NCI-H510A (cell line): ENCODE data around the gene RNPEPL1.

Experiments
- DNase-seq: peaks from one replicate; lab custom pipeline; 2025; lab: John Stamatoyannopoulos, UW

Gene RNPEPL1

DNA sequence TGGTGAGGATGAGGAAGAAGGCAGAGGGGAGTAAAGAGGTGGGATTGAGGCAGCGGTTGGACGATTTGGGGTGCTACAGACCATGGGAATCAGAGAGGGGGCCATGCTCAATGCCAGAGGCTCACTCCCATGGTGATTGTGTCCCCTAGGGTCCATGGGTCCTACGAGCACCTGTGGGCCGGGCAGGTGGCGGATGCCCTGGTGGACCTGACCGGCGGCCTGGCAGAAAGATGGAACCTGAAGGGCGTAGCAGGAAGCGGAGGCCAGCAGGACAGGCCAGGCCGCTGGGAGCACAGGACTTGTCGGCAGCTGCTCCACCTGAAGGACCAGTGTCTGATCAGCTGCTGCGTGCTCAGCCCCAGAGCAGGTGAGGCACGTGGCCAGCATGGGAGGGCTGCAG is 23.5 kb downstream of the RNPEPL1 start:
- no peak for DNase-seq

DNA sequence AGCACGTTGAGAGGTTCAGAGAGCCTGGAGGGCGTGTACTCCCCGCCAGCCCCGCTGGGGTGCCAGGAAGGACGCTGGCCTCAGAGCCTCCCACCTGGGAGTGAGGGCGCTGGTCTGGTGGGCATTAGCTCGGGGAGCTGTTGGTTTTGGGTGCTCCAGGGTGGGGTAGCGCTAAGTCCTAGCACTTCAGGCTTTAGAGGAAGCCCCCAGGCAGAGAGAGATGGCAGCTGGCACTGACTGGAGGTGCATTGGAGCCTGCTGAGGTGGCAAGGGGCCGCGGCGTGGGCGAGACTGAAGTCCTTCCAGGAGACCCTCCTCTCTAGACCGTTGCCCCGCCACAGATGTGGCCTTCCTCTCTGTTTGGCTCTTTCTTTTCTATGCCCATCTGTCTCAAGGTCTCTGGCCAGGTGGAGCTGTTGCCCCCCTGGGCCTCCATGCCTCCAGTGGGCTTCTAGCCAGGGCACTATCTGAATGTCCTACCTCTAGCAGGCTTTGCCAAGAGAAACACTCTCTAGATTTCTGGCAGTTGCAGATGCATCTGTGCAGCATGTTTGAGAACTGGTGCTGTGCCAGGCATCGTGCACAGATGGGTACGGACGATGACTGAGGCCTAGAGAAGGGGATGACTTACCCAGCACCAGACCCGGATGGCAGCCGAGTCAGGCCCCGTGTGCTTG is 24.9 kb downstream of the RNPEPL1 start:
- no peak for DNase-seq

DNA sequence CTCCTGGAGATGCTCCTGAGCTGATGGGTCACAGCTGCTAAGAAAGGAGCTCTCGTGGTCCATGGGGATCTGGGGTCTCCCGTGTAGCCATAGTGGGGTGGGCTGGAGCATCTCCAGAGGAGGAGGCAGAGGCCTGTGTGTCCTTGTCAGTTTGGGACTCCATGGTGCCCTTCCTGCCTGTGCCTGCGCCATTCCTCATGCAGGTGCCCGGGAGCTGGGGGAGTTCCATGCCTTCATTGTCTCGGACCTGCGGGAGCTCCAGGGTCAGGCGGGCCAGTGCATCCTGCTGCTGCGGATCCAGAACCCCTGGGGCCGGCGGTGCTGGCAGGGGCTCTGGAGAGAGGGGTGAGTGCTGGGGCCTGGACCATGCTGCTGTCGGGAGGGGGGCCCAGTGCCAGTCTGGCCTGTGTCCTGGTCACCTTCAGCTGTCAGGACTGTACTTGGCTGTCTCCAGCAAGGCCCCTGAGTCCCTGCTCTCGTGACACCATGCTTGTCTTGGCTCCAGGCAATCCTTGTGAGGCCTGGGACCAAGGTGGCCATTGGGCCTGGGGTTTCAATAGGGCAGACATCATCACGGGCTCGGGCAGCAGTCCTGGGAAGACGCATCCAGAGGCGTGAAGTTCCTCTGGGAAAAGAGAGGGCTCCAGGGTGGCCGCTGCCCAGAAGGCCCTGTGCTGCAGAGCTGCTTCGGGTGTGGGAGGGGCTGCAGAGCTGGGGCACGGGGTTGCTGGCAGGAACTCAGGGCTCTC is 25.6 kb downstream of the RNPEPL1 start:
- DNase-seq: no peak

DNA sequence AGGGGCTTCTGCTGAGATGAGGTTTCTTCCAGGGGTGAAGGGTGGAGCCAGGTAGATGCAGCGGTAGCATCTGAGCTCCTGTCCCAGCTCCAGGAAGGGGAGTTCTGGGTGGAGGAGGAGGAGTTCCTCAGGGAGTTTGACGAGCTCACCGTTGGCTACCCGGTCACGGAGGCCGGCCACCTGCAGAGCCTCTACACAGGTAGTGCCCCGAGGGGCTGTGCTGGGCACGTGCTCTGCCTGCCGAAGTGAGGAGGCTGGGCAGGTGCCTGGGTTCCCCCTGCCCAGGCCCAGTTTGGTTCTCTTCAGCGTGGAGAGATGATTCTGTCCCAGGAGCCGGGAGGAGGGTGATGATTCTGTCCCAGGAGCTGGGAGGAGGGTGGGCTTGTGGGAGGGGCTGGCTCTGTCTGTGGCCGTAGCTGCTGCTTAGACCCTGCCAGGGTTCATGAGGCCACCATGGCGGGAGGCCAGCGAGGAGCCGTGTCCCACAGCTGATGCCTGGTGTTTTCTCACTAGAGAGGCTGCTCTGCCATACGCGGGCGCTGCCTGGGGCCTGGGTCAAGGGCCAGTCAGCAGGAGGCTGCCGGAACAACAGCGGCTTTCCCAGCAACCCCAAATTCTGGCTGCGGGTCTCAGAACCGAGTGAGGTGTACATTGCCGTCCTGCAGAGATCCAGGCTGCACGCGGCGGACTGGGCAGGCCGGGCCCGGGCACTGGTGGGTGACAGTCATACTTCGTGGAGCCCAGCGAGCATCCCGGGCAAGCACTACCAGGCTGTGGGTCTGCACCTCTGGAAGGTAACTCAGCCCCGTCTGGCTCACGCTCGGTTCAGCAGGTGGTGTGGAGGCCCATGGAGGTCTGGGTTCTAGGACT is 26.5 kb downstream of the RNPEPL1 start:
- DNase-seq: no peak

DNA sequence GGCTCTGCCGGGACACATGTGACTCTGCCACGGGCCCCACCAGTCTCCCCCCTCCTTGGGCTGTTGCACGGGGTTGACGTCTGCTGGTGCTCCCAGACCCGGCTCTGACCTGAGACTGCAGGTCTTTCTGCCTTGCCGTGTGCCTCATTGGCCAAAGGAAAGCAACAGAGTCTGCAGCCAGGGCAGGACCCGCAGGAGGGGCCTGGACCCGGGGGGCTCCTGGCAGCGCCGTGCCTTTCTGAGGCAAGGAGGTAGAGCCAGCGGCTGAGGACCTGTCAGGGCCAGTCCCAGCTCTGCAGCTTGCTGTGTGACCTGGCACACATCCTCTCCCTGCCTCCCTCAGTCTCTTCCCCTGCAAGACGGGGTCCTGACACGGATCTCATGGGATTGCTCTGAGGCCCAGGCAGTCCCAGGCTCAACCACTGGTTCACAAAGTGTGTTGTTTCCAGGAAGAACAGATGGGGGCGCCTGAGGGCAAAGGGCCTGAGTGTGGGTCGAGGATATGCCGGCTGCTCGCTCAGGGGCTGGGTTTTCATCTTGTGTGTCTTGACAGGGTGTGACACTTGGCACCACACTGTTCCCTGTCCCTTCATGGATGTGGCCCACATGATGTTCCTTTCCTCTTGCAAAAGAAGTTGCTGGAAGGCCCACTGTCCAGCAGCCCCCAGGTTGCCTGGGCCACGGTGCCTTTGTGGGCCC is 27.2 kb downstream of the RNPEPL1 start:
- DNase-seq: no peak

DNA sequence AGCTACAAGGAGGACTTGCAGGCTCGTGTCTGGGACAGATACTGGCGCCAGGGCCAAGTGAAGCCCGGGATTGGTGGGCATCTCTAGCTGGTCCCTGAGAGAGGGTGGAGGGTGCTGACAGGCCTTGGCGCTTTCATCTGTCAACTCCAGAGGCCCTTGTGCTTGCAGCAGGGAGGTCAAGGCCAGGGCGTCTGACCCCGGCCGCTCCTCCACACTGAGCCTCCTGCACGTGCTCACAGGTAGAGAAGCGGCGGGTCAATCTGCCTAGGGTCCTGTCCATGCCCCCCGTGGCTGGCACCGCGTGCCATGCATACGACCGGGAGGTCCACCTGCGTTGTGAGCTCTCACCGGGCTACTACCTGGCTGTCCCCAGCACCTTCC is 27.8 kb downstream of the RNPEPL1 start:
- DNase-seq: no peak

DNA sequence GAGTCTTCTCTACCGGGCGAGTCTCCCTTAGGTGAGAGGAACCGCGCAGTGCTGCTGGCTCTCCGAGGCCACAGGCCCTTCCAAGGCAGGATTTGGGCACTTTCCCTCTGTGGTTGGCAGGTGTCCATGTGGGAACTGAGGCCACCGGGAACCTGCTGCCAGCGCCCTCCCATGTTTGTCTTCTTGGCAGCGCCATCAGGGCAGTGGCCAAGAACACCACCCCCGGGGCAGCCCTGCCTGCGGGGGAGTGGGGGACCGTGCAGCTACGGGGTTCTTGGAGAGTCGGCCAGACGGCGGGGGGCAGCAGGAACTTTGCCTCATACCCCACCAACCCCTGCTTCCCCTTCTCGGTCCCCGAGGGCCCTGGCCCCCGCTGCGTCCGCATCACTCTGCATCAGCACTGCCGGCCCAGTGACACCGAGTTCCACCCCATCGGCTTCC is 28.2 kb downstream of the RNPEPL1 start:
- DNase-seq: no peak

DNA sequence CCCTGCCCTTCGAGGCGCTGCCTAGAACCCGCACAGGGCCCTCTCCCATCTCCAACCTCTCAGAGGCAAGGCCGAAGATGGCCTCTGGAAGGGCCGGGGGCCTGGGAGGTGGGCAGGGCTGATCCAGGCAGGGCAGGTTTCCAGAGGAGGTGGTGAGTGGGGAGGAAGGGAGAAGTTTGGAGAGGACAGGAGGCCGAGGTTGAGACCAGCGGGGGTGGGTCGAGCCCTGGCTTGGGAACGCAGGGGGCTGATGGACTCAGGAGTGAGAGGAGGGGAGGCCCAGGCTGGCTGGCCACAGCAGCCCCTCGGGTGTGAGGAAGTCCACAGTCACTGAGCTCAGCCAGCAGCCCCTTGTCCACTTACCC is 28.8 kb downstream of the RNPEPL1 start:
- no peak for DNase-seq

DNA sequence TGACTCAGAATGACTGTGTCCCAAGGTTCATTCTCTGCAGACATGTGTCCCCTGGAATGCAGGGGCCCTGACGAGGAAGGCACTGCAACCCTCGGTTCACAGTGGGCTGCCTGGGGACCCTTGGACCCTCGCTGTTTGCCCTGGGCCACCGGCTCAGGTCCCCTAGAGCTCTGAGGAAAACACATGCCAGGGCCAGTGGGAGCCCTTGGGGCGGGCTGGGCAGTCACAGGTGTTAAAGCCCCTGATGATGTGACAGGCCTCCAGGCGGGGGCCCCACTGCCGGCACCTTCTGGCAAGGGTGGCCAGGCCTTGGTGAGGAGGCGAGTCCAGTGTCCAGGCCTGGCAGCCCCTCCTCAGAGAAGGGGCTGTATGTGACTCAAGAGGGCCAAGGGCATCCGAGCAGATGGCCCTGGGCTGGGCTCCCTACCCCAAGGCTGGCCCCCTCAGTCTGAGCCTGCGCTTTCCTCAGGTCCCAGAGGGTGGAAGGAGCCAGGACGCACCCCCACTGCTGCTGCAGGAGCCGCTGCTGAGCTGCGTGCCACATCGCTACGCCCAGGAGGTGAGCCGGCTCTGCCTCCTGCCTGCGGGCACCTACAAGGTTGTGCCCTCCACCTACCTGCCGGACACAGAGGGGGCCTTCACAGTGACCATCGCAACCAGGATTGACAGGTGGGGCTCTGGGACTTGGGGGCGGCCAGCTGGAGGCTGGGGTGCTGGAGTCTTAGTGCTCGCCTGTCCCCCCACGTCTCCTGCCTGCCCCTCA is 29.3 kb downstream of the RNPEPL1 start:
- DNase-seq: no peak

DNA sequence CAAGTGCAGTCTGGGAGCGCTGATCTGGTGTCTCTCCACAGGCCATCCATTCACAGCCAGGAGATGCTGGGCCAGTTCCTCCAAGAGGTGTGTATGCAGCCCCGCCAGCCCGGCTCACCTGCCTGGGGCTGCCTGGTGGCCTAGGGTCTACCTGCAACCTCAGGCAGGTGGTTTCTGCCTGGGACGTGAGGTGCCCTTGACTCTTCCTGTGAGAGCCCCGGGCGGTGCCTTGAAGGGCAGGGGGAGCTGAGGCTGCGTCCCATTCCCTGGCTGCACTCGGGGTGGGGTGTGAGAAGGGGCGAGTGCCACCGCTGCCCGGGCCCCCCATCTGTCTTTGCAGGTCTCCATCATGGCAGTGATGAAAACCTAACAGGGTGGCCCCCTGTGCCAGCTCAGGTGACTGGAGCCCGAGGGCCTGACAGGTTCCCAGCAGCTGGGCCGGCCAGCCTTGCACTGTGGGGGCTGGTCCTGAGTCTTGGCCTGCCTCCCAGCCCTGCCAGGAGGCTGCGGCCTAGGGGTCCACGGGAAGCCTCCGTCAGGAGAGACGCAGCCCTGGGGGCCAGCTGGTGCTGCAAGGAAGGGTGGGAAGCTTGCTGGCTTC is 30.1 kb downstream of the RNPEPL1 start:
- no peak for DNase-seq

DNA sequence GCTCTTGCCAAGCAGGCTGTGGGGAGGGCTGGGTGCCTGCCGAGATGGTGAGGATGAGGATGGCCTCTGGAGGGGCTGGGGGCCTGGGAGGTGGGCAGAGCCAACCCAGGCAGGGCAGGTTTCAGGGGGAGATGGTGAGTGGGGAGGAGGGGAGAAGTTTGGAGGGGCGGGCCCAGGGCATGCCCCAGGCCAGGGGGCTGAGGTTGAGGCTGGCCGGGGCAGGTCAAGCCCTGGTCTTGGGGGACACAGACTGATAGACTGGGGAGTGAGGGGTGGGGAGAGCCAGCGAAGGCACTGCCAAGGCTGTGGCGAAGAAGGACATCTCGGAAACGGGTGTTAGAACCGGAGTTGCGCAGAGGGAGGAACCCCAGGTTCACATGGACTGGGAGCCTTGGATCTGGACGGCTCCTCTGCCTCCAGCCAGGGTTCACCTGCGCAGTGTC is 30.9 kb downstream of the RNPEPL1 start:
- DNase-seq: no peak

DNA sequence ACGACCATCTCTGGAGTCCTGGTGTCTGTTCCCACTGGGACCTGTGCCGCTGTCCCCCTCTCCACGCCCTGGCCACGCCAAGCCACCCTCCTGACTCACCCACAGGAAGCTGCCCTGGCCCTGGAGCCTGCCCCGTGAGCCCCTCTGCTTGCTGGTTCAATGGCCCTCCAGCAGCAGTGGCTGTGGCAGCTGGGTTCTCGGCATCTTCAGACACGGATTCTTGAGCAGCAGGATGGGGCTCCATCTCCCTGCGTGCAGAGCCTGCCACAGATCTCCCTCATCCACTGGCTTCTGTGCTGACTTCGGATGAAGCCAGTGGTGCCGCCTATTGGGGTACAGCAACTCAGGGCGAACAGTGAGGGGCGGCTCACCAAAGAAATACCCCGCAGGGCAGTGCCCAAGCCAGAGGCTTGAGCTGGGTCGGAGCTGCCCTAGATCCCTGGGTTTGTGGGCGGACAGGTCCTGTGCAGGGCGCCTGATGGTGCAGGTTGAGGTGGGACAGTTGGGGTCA is 32.2 kb downstream of the RNPEPL1 start:
- DNase-seq: no peak

DNA sequence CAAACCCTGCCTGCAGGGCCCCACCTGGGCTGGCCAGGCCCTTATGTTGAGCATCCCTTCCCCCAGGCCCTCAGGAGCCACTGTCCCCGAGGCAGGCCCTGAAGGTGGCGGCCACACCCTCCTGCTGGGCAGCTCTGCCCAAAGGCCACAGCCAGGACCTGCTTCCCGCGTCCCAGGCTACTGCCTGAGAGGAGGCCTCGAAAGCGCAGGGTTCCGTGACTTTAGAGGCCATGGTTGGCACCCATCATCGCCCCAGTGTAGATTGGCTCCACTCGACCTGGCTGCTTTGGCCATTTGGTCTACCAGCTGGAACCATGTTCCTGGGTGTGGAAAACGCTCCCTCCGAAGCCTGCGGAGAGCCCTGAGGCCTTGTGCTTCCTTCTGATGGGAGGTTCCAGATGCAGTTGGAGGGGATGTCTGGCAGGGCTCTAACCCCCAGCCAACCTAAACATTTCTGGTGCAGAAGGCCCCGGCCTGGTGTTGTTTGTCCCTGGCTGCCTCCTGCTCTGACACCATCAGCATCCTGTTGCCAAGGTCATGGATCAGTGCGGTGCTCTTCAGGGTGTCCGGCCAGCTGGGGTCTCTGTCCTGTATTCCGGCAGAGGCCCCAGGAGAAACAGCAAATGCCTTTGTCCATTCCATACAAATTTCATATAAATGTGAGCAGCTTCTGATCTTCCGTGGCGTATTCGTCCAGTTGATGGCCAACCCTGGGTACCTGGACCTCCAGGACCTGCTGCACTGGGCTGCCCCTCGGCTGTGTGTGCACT is 33.0 kb downstream of the RNPEPL1 start:
- DNase-seq: no peak

DNA sequence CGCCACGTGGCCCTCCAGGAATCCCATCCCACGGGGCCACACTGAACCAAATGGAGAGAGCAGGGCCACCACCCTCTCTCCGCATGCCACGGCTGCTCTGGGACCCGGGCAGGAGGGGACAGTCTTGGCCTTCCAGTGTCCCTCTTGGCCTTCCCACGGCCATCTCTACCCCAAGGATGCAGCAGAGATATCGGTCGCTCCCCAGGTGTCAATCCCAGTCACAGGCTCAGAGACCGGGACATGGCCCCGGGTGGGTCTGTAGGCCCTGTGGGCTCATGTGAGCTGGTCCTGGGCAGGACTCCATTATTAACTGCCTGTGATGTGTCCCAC is 33.5 kb downstream of the RNPEPL1 start:
- no peak for DNase-seq

DNA sequence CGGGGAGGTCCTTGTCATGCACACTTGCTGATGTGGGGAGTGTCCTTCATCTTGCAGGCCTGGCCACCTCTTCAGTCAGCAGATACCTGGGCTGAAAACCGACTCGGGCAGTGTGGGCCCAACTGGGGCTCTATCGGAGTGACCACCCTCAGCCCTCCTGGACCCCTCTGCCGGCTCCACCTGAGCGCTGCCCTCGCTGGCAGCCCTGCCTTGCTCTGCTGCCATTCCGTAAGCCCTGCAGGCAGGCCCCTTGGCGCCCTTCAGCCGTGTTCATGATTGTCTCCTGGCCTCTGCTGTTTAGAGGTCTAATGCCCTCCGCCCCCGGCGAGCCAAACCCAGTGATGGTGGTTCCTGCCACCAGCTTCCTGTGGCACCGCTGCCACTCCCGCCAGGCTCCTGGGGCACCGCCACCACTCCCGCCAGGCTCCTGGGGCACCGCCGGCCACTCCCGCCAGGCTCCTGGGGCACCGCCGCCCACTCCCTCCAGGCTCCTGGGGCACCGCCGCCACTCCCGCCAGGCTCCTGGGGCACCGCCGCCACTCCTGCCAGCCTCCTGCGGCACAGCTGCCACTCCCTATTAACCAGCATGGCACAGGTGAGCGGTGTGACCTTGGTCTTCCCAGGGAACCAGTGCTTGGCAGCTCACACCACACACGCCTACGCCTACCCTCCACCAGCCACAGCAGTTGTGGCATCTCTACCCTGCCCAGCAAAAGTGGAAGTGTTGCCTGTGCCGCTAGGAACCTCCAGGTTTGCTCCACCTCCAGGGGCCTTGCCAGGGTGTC is 34.2 kb downstream of the RNPEPL1 start:
- DNase-seq: no peak

DNA sequence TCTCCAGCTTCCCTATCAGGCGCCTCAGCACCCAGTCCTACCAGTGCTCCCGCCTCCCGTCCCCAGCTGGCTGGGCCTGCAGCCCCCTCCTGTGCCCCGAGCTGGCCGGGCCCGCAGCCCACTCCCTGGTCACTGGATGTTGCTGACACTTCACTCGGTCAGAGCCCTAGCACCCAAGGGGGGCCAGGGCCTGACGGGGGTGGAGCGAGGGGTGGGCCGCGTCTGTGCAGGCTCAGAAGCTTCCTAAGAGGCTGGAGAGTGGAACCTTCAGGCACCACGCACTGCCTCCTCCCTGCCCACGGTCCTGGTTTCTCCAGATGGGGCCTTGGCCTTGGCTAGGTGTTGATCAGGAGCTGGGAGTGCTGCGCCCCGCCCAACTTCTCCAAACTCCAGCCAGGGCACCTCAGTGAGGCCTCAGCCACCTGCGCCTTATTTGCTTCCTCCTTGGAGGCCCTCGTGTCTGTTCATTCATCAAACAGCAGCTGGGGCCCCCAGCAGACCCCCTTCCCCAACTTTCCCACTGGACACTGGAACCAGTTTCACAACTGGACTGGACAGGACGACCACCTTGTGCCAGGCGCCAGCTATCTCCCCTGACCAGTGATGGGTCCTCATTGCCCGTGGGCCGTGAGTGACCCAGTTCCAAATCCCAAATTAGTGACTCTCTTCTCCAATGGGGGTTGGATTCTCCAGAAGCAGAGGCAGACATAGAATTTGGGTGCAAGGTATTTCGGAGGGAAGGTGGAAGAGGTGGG is 35.0 kb downstream of the RNPEPL1 start:
- DNase-seq: no peak

DNA sequence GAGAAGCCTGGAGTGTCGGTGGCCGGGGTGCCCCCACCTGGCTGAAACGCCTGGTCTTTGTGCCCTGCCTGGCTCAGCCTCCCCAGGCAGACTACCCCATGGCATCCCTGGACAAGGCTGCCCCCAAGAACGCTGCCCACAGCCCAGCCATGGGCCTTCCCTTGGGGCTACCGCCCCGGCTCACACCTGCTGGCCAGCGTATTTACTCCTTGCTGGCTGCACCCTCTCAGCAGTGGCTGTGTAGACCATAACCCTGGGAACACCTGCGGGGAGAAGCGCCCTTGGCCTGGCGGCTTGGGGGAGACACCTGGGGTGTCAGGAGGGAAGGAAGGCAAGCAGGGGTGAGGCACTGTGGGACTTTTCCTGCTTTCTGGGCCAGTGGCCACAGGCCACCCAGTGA is 35.6 kb downstream of the RNPEPL1 start:
- no peak for DNase-seq

DNA sequence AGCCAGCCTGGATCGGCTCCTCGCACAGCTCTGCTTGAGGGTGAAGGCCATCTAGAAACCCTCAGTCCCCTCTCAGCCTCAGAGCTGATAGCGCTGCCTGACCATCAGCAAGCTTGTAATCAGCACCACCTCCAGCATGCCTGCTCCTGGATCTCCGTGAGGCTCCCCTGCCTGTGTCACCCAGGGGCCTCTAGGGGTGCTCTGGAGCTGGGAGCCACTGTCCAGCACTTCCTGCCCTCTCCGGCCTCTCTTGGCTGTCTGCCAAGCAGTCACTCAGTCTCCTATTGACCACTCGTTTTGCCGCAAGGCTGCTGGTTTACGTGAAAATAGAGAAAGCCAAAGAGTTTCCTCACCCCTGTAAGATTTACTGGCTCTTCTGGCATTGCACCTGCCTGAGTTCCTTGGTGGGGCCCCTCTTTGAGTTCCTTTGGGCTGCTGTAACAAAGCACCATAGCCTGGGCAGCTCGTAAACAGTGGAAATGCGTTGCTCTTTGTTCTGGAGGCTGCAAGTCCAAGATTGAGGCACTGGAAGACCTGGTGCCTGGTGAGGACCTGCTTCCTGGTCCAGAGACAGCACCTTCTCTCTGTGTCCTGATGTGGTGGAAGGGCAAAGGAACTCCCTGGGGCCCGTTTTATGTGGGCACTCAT is 36.1 kb downstream of the RNPEPL1 start:
- no peak for DNase-seq
